Amniotic epithelial cell (primary cell): ENCODE measurements around the gene PMEPA1.

Experiments
- DNase-seq: peaks from one replicate; pipeline ENCODE4 v3.0.0-alpha.2; 2010; ENCODE audit warnings: low read depth

The PMEPA1 gene

DNA sequence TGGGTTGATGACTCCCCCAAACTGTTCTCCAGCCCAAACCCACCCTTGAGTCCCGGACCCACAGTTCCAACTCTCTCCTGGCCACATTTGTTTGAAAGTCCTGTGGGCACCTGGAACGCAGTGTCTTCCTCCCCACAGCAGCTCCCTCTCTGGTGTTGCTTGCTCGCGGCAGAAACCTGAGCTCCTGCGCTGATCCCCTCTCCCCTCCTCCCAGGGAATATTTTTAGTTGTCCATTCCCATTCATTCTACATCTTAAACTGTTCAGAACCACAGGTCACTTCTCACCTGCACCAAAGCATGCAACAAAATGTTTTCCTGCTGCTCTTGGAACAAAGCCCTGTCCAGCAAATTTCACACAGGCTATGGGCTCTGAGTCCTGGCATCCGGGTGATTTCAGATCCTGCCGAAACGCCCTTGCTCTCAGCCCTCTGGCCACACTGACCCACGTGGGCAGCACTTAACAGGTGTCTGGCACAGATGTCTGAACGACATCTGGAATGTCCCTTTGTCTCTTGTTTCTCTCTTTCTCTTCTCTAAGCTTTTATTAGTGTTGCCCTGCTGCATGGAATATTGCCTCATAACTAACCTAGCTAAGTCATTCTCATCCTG is 27.0 kb upstream of the PMEPA1 start:
- DNase-seq = no peak

DNA sequence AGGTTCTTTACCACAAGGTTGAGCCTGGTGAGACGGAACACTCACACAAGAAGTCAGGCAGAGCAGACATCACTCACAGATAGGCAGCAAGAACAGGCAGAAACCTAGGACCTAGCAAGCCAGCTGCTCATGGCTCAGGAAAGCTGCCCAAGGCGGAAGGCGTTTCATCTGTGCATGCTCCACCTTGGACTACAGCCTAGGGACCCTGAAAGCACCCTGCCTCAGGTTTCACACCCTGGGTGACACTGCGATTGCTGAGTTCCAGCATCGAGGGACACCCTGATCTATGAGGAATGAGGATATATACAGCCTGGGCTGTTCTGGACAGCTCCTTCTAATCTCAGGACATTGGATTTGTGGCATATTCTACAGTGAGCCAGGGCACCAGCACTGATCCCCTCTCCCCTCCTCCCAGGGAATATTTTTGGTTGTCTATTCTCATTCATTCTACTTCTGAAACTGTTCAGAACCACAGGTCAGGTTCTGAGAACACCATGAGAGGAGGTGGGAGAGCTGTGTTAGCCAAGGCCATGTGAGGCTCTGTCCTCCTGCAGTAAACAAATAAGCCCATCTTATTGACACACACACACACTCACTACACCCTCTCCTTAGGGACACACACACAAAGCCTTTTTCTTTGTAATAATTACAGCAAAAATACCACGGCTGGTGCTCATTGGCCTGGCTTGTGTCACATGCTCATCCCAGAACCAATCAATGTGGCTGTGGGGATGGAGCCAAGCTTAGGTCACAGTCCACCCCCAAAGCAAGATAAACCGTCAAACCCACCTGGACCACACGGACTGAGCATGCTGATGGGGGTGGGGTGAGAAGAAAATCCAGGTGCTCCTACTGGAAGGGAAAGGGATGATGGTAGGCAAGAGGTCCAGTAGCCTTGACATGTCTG is 26.3 kb upstream of the PMEPA1 start:
- no peak for DNase-seq

DNA sequence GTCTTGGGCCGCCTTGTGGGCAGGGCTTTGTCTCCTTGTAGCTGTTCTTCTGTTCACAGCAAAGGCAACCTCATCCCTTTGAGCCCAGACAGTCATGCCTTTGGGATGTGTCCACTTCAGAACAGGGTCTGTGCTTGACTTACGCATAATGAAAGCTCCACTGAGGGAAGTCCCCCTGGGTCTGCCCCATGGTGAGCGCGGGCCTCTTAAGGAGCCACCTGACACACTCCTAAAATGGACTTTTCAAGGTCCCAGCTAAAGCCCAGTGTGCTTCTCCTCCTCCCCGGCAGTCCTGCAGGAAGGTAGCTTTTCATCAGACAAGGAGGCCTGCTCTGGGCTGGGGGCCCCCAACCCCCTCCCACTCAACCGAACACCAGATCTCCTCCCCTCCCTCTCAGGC is 24.9 kb upstream of the PMEPA1 start:
- DNase-seq = no peak

DNA sequence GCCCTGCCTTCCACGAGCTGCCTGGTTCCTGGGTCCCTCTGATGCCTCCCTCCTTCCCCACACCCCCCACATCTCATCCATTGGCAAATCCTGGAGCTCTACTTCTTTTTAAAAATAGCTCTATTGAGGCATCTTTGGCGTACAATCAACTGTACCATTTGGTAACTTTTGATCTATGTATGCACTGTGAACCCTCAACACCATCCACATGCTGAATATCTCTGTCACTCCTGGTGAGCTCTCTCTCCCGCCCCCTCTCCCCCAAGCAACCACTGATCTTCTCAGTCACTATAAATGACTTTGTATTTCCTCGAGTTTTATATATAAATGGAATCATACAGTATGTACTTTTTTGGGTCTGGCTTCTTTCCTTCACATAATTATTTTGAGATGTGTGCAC is 22.4 kb upstream of the PMEPA1 start:
- DNase-seq = no peak

DNA sequence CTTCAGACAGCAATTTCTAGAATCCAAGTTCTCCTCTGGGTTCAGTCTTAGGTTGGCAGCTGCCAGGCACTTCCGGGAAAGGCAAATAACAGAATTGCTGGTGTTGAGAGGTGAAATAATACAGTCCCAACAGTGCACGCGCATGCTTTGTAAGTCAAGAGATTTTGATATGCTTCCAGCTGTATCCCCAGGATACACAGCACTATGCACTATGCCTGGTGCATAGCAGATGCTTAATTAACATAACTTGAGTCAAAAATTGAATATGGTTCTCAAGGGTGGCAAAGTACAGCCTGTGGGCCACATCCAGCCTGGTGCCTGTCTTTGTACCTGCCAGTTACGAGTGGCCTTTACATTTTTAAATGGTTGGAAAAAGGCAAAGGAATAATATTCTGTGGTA is 18.9 kb upstream of the PMEPA1 start:
- DNase-seq = no peak

DNA sequence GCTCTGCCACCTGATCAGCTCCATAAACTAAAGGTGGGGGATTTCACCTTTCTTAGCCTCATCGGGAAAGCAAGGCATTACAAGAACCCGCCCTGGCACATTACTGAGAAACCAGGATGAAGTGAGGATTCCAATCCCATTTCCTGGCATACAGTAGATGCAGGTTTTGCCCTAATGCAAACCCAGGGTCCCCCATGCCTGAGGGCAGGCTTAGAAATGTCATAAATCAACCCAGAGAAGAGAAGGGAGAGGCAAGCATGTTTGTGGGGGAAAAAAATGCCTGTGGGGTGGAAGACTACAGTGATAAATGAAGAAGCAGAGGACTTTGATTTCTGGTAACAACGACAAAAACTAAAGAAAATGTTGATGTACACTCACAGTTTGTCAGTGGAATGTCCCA is 18.0 kb upstream of the PMEPA1 start:
- DNase-seq = no peak

DNA sequence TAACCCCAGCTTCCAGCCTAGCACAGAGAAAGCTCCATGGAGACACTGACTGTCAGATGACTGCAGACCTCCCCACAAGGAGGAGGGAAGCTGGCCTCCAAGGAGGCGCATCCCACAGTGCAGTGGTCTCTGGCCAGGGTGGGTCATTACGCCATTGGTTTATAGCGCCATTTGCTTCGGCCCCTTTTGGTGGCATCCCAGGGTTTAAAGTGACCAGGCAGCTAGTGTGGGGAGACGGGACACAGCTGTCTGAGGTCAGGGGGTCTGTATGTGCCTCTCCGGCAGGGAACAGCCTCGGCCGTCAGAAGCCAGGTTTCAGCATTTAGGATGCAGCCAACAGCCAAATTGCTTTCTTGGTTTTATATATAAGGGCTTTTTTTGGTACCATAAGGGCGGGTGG is 15.8 kb upstream of the PMEPA1 start:
- no peak for DNase-seq

DNA sequence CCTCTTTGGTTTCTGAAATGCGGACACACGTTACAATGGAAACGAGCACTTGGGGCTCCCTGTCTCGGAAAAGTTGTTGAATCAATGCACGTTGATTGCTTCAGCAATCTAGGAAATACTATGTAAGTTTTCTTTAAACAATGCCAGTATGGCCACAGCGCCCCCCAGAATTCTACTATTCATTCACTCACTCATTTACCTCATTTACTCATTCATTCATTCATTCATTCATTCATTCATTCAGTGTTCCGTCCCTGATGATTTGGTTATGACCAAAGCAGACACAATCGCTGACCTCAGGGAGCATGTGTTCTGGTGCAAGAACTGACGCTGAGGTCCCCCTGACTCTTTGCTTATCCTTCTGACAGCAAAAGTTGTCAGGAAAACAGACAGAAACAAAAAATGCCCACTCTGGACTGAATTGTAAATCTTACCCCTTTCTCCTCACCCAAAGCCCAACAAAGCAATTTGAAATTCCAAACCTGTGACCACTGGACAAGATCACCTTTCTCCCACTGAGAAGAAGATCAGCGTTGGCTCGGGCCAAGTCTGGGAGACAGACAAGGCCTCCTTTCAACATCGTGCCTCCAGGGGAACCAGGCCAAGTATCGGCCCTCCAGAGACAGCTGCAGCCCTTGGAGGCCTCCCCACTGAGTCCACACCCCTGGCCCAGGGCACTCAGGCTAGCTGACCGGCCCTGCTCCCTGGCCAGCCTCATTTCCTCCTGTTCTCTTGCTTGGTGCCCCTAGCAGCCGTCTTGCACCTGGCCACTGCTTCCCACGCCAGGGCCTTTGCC is 15.0 kb upstream of the PMEPA1 start:
- DNase-seq = no peak

DNA sequence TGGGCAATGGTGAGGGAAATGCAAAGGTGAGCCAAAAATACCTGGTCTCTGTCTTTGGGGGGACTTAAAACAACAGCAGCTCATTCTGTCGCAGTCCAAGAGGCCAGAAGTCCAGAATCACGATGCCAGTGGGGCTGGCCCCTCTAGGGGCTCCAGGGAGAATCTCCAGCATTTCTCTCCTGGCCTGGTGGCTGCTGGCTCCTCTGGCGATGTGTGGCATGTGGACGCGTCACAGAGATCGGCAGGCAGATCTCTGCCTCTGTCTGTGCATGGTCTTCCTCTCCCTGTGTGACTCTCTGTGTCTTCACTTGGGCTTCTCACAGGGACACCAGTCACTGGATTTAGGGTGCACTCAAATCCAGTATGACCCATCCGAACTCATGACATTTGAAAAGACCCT is 14.0 kb upstream of the PMEPA1 start:
- DNase-seq = no peak

DNA sequence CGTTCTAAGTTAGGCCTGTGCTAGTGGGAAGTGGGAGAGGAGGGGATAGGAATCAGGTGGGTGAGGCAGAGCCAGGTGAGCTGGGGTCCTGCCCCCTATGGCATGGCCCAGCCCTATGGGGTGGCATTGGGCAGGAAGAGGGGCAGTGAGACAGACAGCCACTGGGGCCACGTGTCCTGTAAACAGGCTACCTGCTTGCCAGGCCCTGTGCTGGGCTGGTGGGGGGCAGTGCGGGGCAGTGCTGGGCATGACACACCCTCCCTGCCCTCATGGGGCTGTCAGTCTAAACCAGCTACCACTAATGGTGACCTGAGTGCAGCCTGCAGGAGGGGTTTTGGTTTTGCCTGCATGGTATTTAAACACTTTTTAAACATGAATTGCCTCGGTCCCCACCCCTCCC is 10.1 kb upstream of the PMEPA1 start:
- no peak for DNase-seq

DNA sequence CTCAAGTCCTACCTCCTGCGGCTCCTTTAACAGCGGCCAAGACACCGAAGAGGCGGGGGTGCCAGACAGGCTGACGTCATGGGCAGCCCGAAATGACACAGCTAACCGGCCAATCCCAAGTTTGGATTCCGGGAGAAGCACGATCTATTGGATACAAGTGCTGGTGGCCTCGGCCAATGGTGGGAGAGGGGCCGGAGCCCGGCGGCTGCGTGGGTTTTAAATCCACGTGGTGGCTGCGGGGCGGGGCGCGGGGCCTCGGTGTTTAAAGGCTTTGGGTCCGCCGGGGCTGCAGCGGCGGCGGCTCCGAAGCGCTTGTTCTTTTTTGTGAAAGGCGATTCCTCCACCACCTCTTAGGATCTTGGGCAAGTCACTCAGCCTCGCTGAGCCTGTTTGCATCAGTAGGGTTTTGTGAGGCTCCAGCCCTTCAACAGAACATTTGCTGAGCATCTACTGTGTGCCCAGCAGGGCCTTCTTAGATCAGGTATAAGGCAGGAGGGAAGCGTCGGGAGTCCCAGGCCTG is 8.7 kb upstream of the PMEPA1 start:
- DNase-seq = peak; percentile 97

DNA sequence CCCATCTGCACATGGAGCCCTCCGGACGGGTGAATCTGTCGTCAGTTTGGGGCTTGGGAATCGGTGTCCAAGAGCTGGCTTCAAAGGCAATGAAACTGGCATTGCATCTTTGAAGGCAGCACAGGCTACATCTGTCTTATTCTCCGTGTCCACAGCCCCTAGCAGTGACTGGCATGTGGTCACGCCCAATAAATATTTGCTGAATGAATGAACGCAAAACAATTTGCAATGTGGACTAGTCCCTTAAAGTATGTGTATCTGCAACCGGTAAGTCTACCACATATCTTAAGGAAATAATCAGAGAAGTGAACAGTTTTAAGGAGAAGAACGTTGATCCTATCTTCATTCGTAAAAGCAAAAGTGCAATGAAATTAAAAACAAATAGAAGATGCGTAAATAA is 8.0 kb upstream of the PMEPA1 start:
- DNase-seq = peak; percentile 52

DNA sequence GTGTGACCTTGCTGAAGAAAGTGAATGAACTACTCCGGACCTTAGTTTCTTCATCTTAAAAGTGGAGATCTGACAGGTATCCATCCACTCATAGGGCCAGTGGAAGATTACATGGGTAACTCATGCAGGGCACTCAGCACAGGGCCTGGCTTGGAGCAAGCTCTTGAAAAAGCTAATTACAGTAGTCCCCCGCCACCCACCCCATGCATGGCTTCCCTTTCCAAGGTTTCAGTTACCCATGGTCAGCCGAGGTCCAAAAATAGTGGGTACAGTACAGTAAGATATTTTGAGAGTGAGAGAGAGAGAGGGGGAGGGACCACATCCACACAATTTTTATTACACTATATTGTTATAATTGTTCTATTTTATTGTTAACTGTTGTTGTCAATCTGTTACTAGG is 7.1 kb upstream of the PMEPA1 start:
- no peak for DNase-seq

DNA sequence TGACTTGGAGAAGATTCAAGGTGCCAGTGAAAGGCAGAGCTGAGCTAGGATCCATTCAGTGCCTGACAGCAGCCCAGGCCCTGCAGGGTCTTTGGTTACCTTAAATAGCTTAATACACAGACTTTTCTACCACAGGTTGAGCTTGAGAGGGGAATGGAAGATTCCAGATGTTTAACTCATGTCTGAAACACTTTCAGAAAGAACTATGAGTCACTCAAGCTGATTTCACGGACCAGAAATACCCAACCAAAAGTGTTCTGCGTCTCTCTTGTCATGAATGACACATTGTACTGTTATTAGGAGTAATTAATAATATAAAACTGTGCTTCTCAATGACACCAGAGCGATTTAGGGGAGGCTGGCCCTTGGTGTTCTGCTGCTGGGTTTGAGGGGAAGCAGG is 6.4 kb upstream of the PMEPA1 start:
- DNase-seq = peak; percentile 68

DNA sequence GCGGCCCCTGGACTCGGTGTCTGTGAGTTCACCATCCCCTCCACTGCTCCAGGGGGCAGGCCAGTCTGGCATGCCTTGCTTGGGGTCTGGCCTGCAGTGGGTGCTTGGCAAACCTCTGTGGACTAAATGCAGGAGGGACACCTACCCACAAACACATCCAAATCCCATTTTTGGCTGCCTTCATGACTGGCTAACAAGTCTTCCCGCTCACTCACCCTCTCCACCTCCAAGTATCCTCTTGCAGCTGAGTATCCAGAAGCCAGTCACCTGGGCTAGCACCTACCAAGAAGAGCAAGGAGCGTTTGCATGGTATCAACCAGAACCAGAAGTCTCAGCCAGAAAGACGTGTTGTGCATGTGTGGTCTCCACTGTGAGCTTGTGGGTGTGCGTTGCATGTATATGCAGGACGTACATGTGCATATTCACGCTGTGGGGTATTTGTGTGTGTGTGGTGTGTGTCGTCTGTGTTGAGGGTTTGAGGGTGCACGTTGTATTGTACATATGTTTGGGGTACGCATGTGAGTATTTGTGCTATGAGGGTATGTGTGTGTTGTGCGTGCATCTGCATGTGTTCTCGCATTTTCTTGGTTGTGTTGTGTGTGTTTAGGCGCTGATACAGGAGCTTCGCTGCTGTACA is 5.6 kb upstream of the PMEPA1 start:
- DNase-seq = no peak

DNA sequence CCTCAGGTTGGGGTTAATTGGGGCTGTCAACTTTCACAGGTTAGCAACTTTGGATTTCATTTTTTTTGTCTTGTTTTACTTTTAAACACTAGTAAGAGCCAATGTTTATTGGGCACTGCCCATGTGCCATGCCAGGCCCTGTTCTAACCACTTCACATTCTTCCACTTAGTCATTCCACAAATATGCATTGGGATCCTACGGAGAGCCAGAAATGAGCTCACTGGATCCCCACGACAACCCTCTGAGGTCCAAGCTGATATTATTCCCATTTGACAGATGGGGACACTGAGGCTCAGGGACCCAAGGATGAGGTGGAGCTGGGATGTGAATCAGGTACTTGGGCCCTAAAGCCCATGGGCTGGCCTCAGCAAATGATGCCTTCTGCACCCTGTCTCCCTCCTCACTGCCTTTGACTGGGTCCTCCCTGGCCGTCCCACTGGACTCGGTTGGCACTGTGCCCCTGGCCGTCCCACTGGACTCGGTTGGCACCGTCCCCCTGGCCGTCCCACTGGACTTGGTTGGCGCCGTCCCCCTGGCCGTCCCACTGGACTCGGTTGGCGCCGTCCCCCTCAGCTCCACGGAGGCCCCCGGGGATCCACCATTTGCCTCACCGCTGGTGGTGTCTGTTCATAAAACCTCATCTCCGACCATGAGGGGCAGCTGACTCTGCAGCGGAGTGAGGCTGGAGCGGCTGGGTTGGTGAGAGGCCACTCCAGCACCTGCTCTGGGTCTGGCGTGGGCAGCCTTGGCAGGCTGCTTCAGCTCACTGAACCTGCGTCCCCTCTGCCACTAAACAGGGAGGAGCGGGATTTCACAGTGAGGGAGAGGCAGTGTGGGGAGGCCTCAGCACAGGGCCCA is 4.8 kb upstream of the PMEPA1 start:
- DNase-seq = peak; percentile 71

DNA sequence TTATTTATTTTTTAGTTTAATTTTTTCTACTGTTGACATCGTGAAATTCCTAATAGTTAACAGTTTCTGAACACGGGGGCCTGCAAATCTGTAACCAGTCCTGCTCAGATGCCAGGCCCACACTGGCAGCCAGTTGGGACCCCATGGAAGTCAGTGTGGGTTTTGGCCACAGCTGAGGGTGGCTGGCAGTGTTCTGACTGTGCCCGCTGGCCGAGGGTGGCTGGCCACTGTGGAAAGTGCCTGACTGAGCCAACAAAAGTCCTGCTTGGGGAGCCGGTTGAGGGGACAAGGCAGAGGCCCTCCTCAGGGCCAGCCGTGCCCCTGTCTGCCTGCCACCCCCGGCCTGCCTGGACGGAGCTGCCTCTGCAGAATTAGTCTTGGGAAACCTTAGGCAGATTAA is 4.1 kb upstream of the PMEPA1 start:
- DNase-seq = no peak

DNA sequence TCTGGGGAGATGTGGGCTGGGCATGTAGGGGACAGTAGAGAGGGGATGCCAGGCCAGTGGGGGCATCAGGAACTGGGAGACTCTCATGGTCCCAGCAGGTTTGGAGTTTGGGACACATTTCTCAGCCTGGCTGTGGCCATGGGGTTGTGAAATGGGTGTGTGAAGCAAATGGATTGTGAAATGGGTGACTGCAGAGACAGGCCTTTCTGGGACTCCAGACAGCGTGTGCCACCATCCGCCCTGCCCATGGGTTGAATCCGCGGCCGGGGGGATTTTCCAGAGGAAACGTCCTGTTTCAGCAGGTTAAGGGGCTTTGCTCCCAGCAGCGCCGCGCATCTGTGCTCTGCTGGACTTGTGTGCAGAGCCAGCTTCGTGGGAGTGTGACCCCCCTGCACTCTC is 3.7 kb upstream of the PMEPA1 start:
- DNase-seq = peak; percentile 28

DNA sequence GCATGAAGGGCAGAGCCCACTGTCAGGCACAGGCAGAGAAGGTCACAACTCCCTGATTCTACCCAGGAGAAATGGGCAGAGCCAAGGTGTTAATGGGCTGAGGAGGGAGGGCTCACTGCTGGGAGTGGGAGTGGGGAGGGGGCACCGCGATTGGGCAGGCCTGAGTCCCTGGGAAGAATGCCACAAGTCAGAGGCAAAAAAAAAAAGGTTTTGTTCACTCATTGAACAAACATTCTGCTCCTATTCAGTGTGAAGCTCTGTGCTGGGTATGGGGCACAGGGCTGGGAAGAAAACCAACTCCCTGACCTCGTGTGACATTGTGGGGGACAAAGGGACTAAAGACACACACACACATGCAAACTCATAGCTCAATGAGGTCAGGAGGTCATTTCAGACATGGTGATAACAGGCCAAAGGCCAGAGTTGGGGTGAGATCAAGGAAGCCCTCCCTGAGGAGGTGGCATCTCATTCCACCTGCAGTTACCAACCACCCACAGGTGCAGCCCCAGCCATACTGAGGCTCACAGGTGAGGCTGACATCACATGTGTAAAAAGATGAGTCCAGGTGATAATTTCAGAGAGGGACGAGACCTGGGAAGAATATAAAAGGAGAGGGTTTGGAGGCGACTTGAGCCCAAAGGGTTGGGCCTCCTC is 3.2 kb upstream of the PMEPA1 start:
- no peak for DNase-seq

DNA sequence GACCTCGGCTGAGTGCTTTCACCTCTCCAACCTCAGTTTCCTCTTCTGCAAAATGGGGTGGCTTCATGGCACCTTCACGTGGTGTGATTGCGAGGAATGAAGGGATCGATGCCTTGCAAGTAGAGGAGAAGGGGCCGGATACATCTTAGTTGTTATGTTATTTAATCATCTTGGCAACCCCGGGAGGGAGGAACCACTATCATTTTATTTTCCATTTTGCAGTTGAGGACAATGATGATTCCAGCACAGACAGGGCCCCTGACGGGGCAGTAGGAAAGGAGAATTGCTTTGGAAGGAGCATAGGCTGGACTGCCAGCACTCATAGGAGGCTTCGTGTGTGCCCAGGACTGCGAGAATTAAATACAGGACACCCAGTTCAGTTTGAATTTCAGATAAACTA is 2.5 kb upstream of the PMEPA1 start:
- no peak for DNase-seq

DNA sequence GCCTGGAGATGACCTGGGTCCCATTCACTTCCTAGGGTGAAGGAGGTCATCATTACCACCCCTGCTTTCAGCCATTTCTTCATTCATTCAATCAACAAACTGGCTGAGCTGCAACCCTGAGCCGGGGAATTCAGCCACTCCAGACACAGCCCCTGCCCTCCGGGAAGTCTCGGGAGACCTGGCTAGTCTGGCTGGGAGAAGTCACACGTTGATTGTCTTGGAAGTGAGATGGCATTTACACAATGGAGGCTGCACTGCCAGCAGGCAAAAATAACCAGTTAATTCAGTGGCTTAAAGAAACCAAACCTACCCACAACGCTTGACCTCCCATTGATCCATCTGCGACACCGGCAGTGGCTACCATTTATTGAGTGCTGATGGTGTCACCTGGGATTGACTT is 2.0 kb upstream of the PMEPA1 start:
- DNase-seq = no peak
